Loucy (cell line): ENCODE results near the gene FLNA.
A peak's percentile ranks its signal among the peaks of the same experiment; 100 is the strongest.

Experiments used
- H2AFZ ChIP-seq: fragments of 200-600 bp; sonication (generic); 2 replicates; pipeline ENCODE4 v1.6.0; 2016; ENCODE audit warnings: antibody characterized with exemption, mild to moderate bottlenecking, low read length, moderate library complexity
- H3F3A ChIP-seq: fragments of 200-600 bp; 2 replicates; pipeline ENCODE4 v1.6.0; 2016; ENCODE audit warnings: antibody characterized with exemption, low read depth, mild to moderate bottlenecking
- H3K27me3 ChIP-seq: fragments of 200-600 bp; sonication (generic); 2 replicates; pipeline ENCODE4 v1.6.1; 2014; ENCODE audit warnings: low read length, mild to moderate bottlenecking; ENCODE audit not compliant: insufficient read depth, poor library complexity, severe bottlenecking
- H3K36me3 ChIP-seq: fragments of 200-600 bp; sonication (generic); 2 replicates; pipeline ENCODE4 v1.6.1; 2016; ENCODE audit warnings: low read length; ENCODE audit not compliant: insufficient read depth
- H3K4me1 ChIP-seq: fragments of 200-600 bp; sonication (generic); 2 replicates; pipeline ENCODE4 v1.5.1; 2014; ENCODE audit warnings: low read length, mild to moderate bottlenecking; ENCODE audit not compliant: insufficient read depth, poor library complexity, severe bottlenecking
- H3K4me2 ChIP-seq: fragments of 200-600 bp; sonication (generic); 2 replicates; pipeline ENCODE4 v1.6.0; 2014; ENCODE audit warnings: antibody characterized with exemption, low read length, low read depth, mild to moderate bottlenecking; ENCODE audit not compliant: poor library complexity, severe bottlenecking
- H3K4me3 ChIP-seq: fragments of 200-600 bp; sonication (generic); 2 replicates; pipeline ENCODE4 v1.5.1; 2014; ENCODE audit warnings: low read length, mild to moderate bottlenecking, mixed read lengths; ENCODE audit not compliant: poor library complexity, severe bottlenecking
- H3K79me2 ChIP-seq: fragments of 200-600 bp; sonication (generic); 2 replicates; pipeline ENCODE4 v1.6.1; 2014; ENCODE audit warnings: low read length; ENCODE audit not compliant: insufficient read depth
- H3K9ac ChIP-seq: fragments of 200-600 bp; sonication (generic); 2 replicates; pipeline ENCODE4 v1.6.0; 2014; ENCODE audit warnings: mild to moderate bottlenecking, low read depth, low read length, moderate library complexity; ENCODE audit not compliant: poor library complexity, severe bottlenecking
- H3K9me2 ChIP-seq: fragments of 200-600 bp; sonication (generic); replicated peaks from 2 replicates; pipeline ENCODE4 v1.6.1; 2016; ENCODE audit warnings: low read depth, low read length, mixed read lengths
- H3K9me3 ChIP-seq: fragments of 200-600 bp; sonication (generic); 2 replicates; pipeline ENCODE4 v1.6.1; 2014; ENCODE audit warnings: mild to moderate bottlenecking, antibody characterized with exemption, low read length, low read depth; ENCODE audit not compliant: insufficient read depth
- H4K20me1 ChIP-seq: fragments of 200-600 bp; sonication (generic); 2 replicates; pipeline ENCODE4 v1.6.0; 2014; ENCODE audit warnings: antibody characterized with exemption, low read length, mild to moderate bottlenecking; ENCODE audit not compliant: insufficient read depth, poor library complexity, severe bottlenecking
- EZH2phosphoT487 ChIP-seq: fragments of 200-600 bp; IDR thresholded peaks from 2 replicates; pipeline ENCODE4 v1.6.1; 2018; ENCODE audit warnings: antibody characterized with exemption, mild to moderate bottlenecking, moderate library complexity, borderline replicate concordance
- TF ChIP-seq, protein P1 (sequence below): fragments of 200-600 bp; sonication (generic); conservative IDR thresholded peaks from 2 replicates; pipeline ENCODE4 v1.5.1; 2014; ENCODE audit warnings: mild to moderate bottlenecking, antibody characterized with exemption, low read length

Gene FLNA

DNA sequence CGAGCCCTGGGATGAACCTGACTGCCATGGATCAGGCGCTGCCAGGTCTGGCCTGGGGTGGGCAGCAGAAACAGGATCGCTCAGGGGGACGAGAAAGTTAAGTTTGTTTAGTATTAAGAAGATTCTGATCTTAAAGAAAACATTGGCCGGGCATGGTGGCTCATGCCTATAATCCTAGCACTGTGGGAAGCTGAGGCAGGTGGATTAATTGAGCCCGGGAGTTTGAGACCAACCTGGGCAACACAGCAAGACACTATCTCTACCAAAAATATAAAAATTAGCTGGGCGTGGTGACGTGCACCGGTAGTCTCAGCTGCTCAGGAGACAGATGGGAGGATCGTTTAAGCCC lies 696 bp upstream of the FLNA start:
- H3K9ac ChIP-seq, result no peak overlapping the region
- TF ChIP-seq EZH2phosphoT487, result no peak
- TF ChIP-seq, protein P1, sequence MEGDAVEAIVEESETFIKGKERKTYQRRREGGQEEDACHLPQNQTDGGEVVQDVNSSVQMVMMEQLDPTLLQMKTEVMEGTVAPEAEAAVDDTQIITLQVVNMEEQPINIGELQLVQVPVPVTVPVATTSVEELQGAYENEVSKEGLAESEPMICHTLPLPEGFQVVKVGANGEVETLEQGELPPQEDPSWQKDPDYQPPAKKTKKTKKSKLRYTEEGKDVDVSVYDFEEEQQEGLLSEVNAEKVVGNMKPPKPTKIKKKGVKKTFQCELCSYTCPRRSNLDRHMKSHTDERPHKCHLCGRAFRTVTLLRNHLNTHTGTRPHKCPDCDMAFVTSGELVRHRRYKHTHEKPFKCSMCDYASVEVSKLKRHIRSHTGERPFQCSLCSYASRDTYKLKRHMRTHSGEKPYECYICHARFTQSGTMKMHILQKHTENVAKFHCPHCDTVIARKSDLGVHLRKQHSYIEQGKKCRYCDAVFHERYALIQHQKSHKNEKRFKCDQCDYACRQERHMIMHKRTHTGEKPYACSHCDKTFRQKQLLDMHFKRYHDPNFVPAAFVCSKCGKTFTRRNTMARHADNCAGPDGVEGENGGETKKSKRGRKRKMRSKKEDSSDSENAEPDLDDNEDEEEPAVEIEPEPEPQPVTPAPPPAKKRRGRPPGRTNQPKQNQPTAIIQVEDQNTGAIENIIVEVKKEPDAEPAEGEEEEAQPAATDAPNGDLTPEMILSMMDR, result no peak
- peaks cover 19% of the 10 kb centered on the region for H3K79me2 ChIP-seq
- peaks cover 10% of the 10 kb centered on the region for H3K4me1 ChIP-seq
- no peaks in the 10 kb centered on the region for H3K9me3 ChIP-seq
- no peaks in the 10 kb centered on the region for H3K36me3 ChIP-seq
- H2AFZ ChIP-seq, result no peak overlapping the region
- H3K9me2 ChIP-seq, result no peaks in the 10 kb centered on the region
- no peaks in the 10 kb centered on the region for H3F3A ChIP-seq
- H4K20me1 ChIP-seq, result no peaks in the 10 kb centered on the region
- no peak overlapping the region for H3K4me2 ChIP-seq
- H3K4me3 ChIP-seq, result no peak overlapping the region
- no peaks in the 10 kb centered on the region for H3K27me3 ChIP-seq

DNA sequence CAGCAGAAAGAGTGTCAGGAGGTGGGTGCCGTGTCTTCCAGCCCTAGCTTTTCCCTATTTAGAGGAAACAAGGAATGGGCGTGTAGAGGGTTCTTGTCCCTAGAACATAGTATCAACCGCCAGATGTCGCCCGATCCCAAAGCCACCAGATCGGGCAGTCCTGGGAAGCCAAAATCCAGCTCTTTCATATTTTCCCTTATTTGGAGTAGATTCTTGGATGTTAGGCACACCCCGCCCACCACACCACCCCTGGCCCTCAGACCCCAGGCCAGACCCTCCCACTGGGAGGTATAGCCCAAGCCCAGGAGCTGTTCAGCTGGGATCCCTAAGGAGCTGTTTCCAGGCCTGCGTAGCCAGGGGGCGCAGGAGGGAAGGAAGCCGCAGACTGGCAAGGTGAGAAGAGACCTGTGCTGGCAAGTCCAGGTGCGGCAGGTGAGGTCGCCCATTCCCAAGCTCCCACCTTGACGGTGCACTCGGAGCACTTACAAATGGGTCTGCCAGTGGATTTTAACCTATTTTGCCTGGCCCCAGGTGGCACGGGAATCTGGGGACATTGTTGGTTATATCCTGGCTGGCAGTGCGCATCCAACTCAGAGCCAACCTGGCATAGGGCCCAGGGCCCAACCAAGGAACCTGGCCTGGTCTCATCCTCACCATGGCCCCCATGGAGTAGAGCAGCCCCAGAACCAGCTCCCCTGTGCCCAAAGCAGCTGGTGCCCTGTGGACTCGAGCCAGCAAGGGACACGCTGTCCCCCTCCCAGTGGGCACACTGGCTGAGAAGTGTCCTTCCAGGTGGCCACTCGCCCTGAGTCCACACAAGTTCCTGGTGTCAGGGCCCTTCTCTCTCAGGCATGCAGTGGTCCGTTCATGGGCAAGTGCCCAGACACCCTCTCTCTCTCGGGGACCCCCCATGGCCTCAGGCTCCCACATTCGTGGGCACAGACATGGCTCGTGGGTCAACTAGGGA lies 811 bp downstream of the FLNA start:
- peaks cover 13% of the 10 kb centered on the region for H3K4me1 ChIP-seq
- peaks cover 24% of the 10 kb centered on the region for H3K79me2 ChIP-seq
- no peaks in the 10 kb centered on the region for H3K9me3 ChIP-seq
- no peak overlapping the region for H3K4me3 ChIP-seq
- no peaks in the 10 kb centered on the region for H3K9me2 ChIP-seq
- H3F3A ChIP-seq, result no peaks in the 10 kb centered on the region
- peaks cover 7% of the 10 kb centered on the region for H4K20me1 ChIP-seq
- H3K36me3 ChIP-seq, result no peaks in the 10 kb centered on the region
- H3K4me2 ChIP-seq, result peak overlapping the region; percentile 75
- TF ChIP-seq EZH2phosphoT487, result no peak
- TF ChIP-seq, protein P1, result peak; percentile 57
- no peak overlapping the region for H2AFZ ChIP-seq
- no peak overlapping the region for H3K9ac ChIP-seq
- H3K27me3 ChIP-seq, result no peaks in the 10 kb centered on the region

DNA sequence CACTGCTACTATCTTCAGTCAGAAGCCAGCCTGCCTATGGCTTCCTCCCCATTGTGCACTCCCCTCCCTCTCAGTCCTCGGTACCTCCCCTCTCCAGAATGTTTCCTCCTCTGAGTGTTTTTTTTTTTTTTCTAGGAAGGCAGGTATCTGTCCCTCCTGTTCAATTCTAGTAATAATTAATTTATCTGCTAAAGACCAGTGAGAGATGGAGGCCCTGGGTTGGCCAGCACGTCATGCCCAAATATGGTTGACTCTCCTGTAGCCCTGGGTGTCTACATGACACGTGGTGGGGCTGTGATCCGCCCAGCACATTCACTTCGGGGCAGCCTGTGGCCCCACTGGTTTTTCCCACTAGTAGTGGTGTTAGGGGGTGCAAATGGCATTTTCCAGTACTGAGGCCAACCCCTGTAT lies 1.8 kb downstream of the FLNA start:
- peaks cover 17% of the 10 kb centered on the region for H4K20me1 ChIP-seq
- H3K27me3 ChIP-seq, result no peaks in the 10 kb centered on the region
- no peaks in the 10 kb centered on the region for H3K9me3 ChIP-seq
- peak overlapping the region; percentile 76 for H3K9ac ChIP-seq
- no peaks in the 10 kb centered on the region for H3F3A ChIP-seq
- TF ChIP-seq, protein P1, result no peak
- no peak for TF ChIP-seq EZH2phosphoT487
- H2AFZ ChIP-seq, result no peak overlapping the region
- peak overlapping the region; percentile 75 for H3K4me2 ChIP-seq
- H3K9me2 ChIP-seq, result no peaks in the 10 kb centered on the region
- H3K4me3 ChIP-seq, result peak overlapping the region; percentile 97
- H3K79me2 ChIP-seq, result peaks cover 34% of the 10 kb centered on the region
- peaks cover 2% of the 10 kb centered on the region; the same call in 1 of the 2 replicates for H3K36me3 ChIP-seq
- H3K4me1 ChIP-seq, result peaks cover 21% of the 10 kb centered on the region
